OCI-LY3 (cell line): Measurements from ENCODE around the gene LRRC4B.

ENCODE experiments used
- H2AFZ ChIP-seq: fragments of 200-600, 300-600 bp; shearing (Covaris generic); 2 replicates; pipeline ENCODE4 v1.6.0; 2014; ENCODE audit warnings: antibody characterized with exemption, low read depth, low read length
- H3K27ac ChIP-seq: fragments of 200-600, 300-600 bp; sonication (generic); 2 replicates; pipeline ENCODE4 v1.5.1; 2014; ENCODE audit warnings: mild to moderate bottlenecking, low read length, moderate library complexity, mixed read lengths
- H3K27me3 ChIP-seq: fragments of 200-600, 300-600 bp; sonication (generic); 2 replicates; pipeline ENCODE4 v1.6.1; 2014; ENCODE audit warnings: low read depth, low read length, mixed read lengths
- H3K36me3 ChIP-seq: fragments of 200-600, 300-600 bp; sonication (generic); replicated peaks from 2 replicates; pipeline ENCODE3; 2014; ENCODE audit warnings: low read depth, low read length, mixed read lengths
- H3K4me1 ChIP-seq: fragments of 300-600, 200-600 bp; sonication (generic); 2 replicates; pipeline ENCODE4 v1.6.1; 2014; ENCODE audit warnings: low read length, mixed read lengths
- H3K4me2 ChIP-seq: fragments of 200-600, 300-600 bp; sonication (generic); 2 replicates; pipeline ENCODE4 v1.6.1; 2014; ENCODE audit warnings: low read length, mixed read lengths
- H3K4me3 ChIP-seq: fragments of 300-600, 200-600 bp; sonication (generic); 2 replicates; pipeline ENCODE4 v1.5.1; 2014; ENCODE audit warnings: antibody characterized with exemption, mild to moderate bottlenecking, low read length, moderate library complexity
- H3K79me2 ChIP-seq: fragments of 300-600, 200-600 bp; shearing (Covaris generic); 2 replicates; pipeline ENCODE4 v1.6.1; 2014; ENCODE audit warnings: mild to moderate bottlenecking, low read length, mixed read lengths
- H3K9ac ChIP-seq: fragments of 300-600, 200-600 bp; shearing (Covaris generic); 2 replicates; pipeline ENCODE4 v1.6.0; 2014; ENCODE audit warnings: mild to moderate bottlenecking, low read length, moderate library complexity
- H3K9me3 ChIP-seq: fragments of 200-600, 300-600 bp; shearing (Covaris generic); 2 replicates; pipeline ENCODE4 v1.6.1; 2014; ENCODE audit warnings: low read length, mixed read lengths; ENCODE audit not compliant: insufficient read depth
- H4K20me1 ChIP-seq: fragments of 200-600, 300-600 bp; sonication (generic); 2 replicates; pipeline ENCODE4 v1.6.1; 2016; ENCODE audit warnings: low read length, mixed read lengths; ENCODE audit not compliant: insufficient read depth
- CTCF ChIP-seq: fragments of 200-600, 300-600 bp; sonication (generic); IDR thresholded peaks from 2 replicates; pipeline ENCODE4 v1.5.1; 2014; ENCODE audit warnings: antibody characterized with exemption, low read length, low read depth
- EZH2phosphoT487 ChIP-seq: fragments of 200-600 bp; shearing (Covaris generic); IDR thresholded peaks from 2 replicates; pipeline ENCODE4 v1.6.1; 2018; ENCODE audit warnings: antibody characterized with exemption, mixed run types, low read depth

Gene LRRC4B

GRCh38 chr19:50506700-50507099, 61.5 kb downstream of the LRRC4B start:
- TF ChIP-seq CTCF, result no peak
- no peak for TF ChIP-seq EZH2phosphoT487
- no peak overlapping the region for H3K4me2 ChIP-seq
- peaks cover 6% of the 10 kb centered on the region for H3K4me1 ChIP-seq
- no peak overlapping the region for H3K9ac ChIP-seq
- H3K27ac ChIP-seq, result no peak overlapping the region
- no peaks in the 10 kb centered on the region for H3K9me3 ChIP-seq
- H3K36me3 ChIP-seq, result no peaks in the 10 kb centered on the region
- H4K20me1 ChIP-seq, result no peaks in the 10 kb centered on the region
- no peak overlapping the region for H2AFZ ChIP-seq
- H3K4me3 ChIP-seq, result no peak overlapping the region
- H3K79me2 ChIP-seq, result no peaks in the 10 kb centered on the region; the same call in 1 of the 2 replicates
- no peaks in the 10 kb centered on the region for H3K27me3 ChIP-seq

DNA sequence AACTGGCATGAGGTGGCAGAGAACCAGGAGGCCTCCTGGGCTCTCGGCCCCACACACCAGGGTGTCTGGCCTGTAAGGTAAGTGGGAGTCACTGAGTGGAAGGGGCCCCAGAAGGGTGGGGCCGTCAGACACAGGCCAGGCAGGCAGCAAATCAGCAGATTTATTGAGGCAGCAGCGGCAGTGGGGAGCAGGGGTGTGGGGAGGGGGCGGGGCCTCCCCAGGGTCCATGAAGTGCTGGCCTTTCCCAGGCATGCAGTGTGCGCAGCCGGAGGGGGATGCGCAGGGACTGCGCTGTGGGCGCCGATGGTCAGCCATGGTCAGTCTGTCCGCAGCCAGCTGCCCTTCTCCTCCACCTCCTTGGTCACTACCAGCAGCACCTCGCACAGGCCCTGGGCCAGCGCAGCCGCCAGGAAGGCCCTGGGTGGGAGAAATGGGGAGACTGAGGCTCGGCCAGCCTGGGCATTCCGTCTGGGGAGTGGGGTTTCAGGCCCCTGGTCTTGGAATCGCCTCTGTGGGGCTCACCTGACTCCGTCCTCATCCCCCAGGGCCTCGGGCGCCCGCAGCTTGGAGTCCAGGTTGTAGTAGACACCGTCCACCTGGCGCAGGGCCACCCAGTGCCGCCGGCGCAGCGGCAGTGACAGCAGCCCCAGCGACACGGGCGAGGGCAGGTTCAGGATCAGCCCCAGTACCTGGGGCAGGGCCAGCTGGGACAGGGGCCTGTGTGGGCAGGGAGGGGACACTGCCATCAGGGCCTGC, 62.2 kb downstream of the LRRC4B start:
- Histone ChIP-seq H2AFZ (no peak overlapping the region), H3K36me3 (no peaks in the 10 kb centered on the region), H3K79me2 (no peaks in the 10 kb centered on the region; the same call in 1 of the 2 replicates), H3K4me1 (peaks cover 6% of the 10 kb centered on the region), H3K27ac (no peak overlapping the region), H3K9me3 (no peaks in the 10 kb centered on the region), H3K9ac (no peak overlapping the region), H3K27me3 (no peaks in the 10 kb centered on the region), H3K4me3 (no peak overlapping the region), H4K20me1 (no peaks in the 10 kb centered on the region), H3K4me2 (no peak overlapping the region)
- TF ChIP-seq CTCF (no peak), EZH2phosphoT487 (no peak)

GRCh38 chr19:50501568-50502475, 66.4 kb downstream of the LRRC4B start:
- no peaks in the 10 kb centered on the region for H3K79me2 ChIP-seq
- H3K27me3 ChIP-seq, result peaks cover 3% of the 10 kb centered on the region; the same call in 1 of the 2 replicates
- TF ChIP-seq CTCF, result no peak
- TF ChIP-seq EZH2phosphoT487, result no peak
- H3K4me3 ChIP-seq, result no peak overlapping the region
- no peak overlapping the region for H3K9ac ChIP-seq
- no peaks in the 10 kb centered on the region for H3K9me3 ChIP-seq
- no peak overlapping the region for H2AFZ ChIP-seq
- no peak overlapping the region for H3K27ac ChIP-seq
- H4K20me1 ChIP-seq, result no peaks in the 10 kb centered on the region
- H3K4me2 ChIP-seq, result no peak overlapping the region
- no peaks in the 10 kb centered on the region for H3K36me3 ChIP-seq
- H3K4me1 ChIP-seq, result no peaks in the 10 kb centered on the region

DNA sequence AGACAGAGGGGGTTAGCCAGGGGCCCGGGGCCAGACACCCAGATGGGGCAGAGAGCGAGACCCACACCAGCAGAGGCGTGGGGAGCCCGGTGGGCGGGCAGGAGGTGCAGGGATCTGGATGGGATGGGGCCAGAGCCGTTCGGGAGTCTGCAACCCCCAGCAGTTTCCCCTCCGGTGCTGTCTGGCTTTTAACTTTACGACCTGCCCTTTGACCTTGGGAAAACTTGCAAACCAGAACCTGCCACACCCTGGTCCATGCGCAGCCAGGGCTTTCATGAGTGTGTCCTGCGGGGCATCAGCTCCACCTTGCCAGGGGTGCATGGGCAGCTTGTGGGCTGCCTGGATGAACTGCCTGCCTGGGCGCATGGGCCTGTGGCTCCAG, 67.1 kb downstream of the LRRC4B start:
- Histone ChIP-seq H3K27ac (no peak overlapping the region), H3K36me3 (no peaks in the 10 kb centered on the region), H2AFZ (no peak overlapping the region), H3K4me3 (no peak overlapping the region), H3K79me2 (no peaks in the 10 kb centered on the region), H3K9ac (no peak overlapping the region), H3K27me3 (peaks cover 3% of the 10 kb centered on the region; the same call in 1 of the 2 replicates), H3K9me3 (no peaks in the 10 kb centered on the region), H3K4me2 (no peak overlapping the region), H3K4me1 (no peaks in the 10 kb centered on the region), H4K20me1 (no peaks in the 10 kb centered on the region)
- TF ChIP-seq CTCF (no peak), EZH2phosphoT487 (no peak)
